Vagina (tissue), 2 donors: ENCODE data around the gene NDUFS2. TPM values are rescaled to one million over a fixed set of nuclear protein-coding genes. Genes with fewer than 3 reads are reported as not detected.
A peak's percentile ranks its signal among the peaks of the same experiment; 100 is the strongest.

ENCODE experiments used
- DNase-seq, 2 donors: peaks; one replicate each; pipeline ENCODE4 v3.0.0-alpha.2; 2017; ENCODE audit errors: extremely low spot score in 2 of 2
- H3K27ac ChIP-seq: fragments of 200-600 bp; sonication (generic); one replicate; pipeline ENCODE4 v1.5.1; 2019
- H3K27me3 ChIP-seq: fragments of 200-600 bp; sonication (generic); one replicate; pipeline ENCODE4 v1.5.1; 2019
- H3K36me3 ChIP-seq, 2 donors: fragments of 200-600 bp; sonication (generic); one replicate each; pipeline ENCODE4 v1.5.1; 2017 to 2019
- H3K4me1 ChIP-seq: fragments of 200-600 bp; sonication (generic); one replicate; pipeline ENCODE4 v1.5.1; 2019
- H3K4me3 ChIP-seq, 2 donors: fragments of 200-600 bp; sonication (generic); 1 replicate in 1 of 2; 2 replicates in 1 of 2; pipeline ENCODE4 v1.5.1; 2016 to 2019
- H3K9me3 ChIP-seq: fragments of 200-600 bp; sonication (generic); one replicate; pipeline ENCODE4 v1.5.1; 2019
- CTCF ChIP-seq, 3 experiments: fragments of 450-650 bp in 2 of 3; fragments of 200-600 bp in 1 of 3; sonication (generic) in 1 of 3; IDR thresholded peaks; one replicate each; pipeline ENCODE4 v1.5.1; 2017 to 2019; ENCODE audit warnings: antibody characterized with exemption in 3 of 3, mild to moderate bottlenecking in 2 of 3, moderate library complexity in 2 of 3
- POLR2A ChIP-seq, 2 donors: fragments of 450-650 bp; IDR thresholded peaks; one replicate each; pipeline ENCODE4 v1.6.1; 2017; ENCODE audit warnings: antibody characterized with exemption in 2 of 2, mild to moderate bottlenecking in 2 of 2, moderate library complexity in 2 of 2
- POLR2AphosphoS5 ChIP-seq, 2 donors: sonication (generic); formaldehyde crosslinking; IDR thresholded peaks; one replicate each; pipeline ENCODE4 v1.9.0; 2017; ENCODE audit warnings: antibody characterized with exemption in 2 of 2, mild to moderate bottlenecking in 2 of 2, low read depth in 1 of 2; ENCODE audit not compliant: insufficient read depth in 1 of 2
- intact Hi-C: fragments of 100-400 bp; cut with DNase I; formaldehyde crosslinking; loops from one replicate; pipeline ENCODE4 v1.15.1; 2023
- total RNA-seq: library from RNA; depleted of rRNA; stranded (reverse); fragments of >200 nt; gene quantifications from one replicate; pipeline ENCODE4 v1.2.3, GENCODE V29; 2016

NDUFS2 gene
- total RNA-seq, 1 donor from 2014 or later, result 104 TPM

DNA sequence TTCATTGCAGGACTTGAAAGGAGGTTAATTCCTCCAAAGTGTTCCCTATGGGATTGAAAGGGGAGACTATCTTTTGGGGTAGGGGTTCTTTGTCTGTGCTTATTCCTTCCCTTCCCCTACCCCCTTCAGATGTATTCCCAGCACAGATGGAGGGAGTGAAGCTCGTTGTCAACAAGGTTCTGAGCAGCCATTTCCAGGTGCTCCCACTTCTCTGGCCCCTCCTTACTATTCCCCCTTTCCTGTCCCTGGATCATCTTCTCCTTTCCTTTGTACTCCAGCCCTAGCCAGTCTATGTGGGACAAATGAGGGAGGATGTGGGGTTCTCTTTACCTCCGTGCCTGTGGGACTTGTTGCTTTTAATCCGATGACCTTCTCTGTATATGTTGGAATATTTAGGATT is 24.6 kb downstream of the NDUFS2 start:
- no peaks in the 10 kb centered on the region for H3K27me3 ChIP-seq
- H3K27ac ChIP-seq, result peak overlapping the region; percentile 80
- TF ChIP-seq CTCF (IDR thresholded peaks at IDR 0.05) (no peak), POLR2A (IDR thresholded peaks at IDR 0.05) (no peak), POLR2AphosphoS5 (IDR thresholded peaks at IDR 0.05; ENCODE audit: insufficient read depth in 1 of 2, low read depth in 1 of 2) (no peak)
- H3K9me3 ChIP-seq, result no peaks in the 10 kb centered on the region
- peaks cover 30% of the 10 kb centered on the region for H3K4me1 ChIP-seq
- H3K36me3 ChIP-seq, result peaks cover 0 to 15% of the 10 kb centered on the region in 2 donors
- intact Hi-C loops, result loop anchor here (5.0 kb wide), 1 partner anchor 156 kb away; no protein-coding TSS in a partner anchor
- H3K4me3 ChIP-seq, result peak overlapping the region; percentile 73 to 88
- no peak for DNase-seq

DNA sequence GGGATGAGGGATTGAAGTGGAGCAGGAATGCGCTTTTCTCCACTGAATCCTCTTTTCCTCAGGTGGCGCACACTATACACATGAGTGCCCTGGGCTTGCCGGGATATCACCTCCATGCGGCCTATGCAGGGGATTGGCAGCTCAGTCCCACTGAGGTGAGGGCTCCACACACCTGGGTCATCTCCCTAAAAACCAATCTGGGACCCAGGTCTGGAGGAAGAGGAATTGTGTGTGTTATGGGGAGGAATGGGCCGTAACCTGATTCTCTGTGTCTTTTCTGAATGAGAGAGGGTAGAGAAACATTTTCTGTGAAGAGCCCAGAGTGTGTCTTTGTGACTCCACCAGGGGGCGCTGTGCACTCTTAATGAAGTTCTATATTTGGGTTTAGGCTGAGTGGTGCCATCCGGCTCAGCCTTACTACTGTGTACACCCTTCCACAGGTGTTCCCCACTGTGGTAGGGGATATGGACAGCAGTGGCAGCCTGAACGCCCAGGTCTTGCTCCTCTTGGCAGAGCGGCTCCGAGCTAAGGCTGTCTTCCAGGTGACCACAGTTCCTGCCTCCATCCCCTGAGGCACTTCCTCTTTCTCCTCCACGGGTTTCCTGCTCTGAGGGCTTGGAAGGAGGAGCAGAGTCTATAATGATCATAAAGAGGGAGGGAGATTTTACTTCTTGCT is 25.2 kb downstream of the NDUFS2 start:
- peak overlapping the region; percentile 45 for H3K27ac ChIP-seq
- peak overlapping the region in 1 of 2 donors; percentile 88 for H3K4me3 ChIP-seq
- intact Hi-C loops, result loop anchor here (5.0 kb wide), 1 partner anchor 155 kb away; no protein-coding TSS in a partner anchor

GRCh38 chr1:161228032-161228431 is 25.9 kb downstream of the NDUFS2 start:
- Histone ChIP-seq H3K27ac (no peak overlapping the region), H3K4me3 (no peak overlapping the region)
- TF ChIP-seq POLR2A (IDR thresholded peaks at IDR 0.05) (no peak), POLR2AphosphoS5 (IDR thresholded peaks at IDR 0.05; ENCODE audit: insufficient read depth in 1 of 2, low read depth in 1 of 2) (no peak), CTCF (IDR thresholded peaks at IDR 0.05) (no peak)

More for the DNA sequence above, 25.2 kb downstream of the NDUFS2 start:
- DNase-seq, result no peak
- TF ChIP-seq POLR2A (IDR thresholded peaks at IDR 0.05), result no peak
- peak in 1 of 2 donors; percentile 66 for TF ChIP-seq POLR2AphosphoS5 (IDR thresholded peaks at IDR 0.05; ENCODE audit: insufficient read depth in 1 of 2, low read depth in 1 of 2)
- peak; percentile 80 to 93 (median 85) for TF ChIP-seq CTCF (IDR thresholded peaks at IDR 0.05)
- Histone ChIP-seq H3K4me1 (peaks cover 30% of the 10 kb centered on the region), H3K9me3 (no peaks in the 10 kb centered on the region), H3K27me3 (no peaks in the 10 kb centered on the region), H3K36me3 (peaks cover 0 to 15% of the 10 kb centered on the region in 2 donors)

DNA sequence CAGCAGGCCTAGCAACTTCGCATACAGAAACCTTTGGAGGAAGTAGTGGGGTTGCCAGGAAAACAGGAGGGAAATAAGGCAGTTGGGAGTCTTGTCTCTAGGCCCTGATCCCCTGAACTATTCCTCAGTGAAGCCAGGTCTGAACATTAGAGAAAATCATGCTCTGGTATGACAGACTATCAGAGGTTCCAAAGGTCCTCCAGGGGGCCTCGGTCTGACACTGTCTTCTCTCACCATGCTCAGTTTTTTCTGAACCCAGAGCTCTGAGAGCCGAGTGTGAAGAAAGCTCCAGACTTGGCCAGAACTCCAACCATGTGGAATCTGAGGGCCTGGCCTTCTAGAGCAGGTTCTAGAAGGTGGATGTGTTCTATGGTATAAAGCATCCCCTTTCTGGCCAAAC is 27.7 kb downstream of the NDUFS2 start:
- Histone ChIP-seq H3K4me3 (no peak overlapping the region), H3K4me1 (peaks cover 29% of the 10 kb centered on the region), H3K27me3 (no peaks in the 10 kb centered on the region), H3K27ac (no peak overlapping the region), H3K36me3 (peaks cover 0 to 15% of the 10 kb centered on the region in 2 donors), H3K9me3 (no peaks in the 10 kb centered on the region)
- TF ChIP-seq POLR2AphosphoS5 (IDR thresholded peaks at IDR 0.05; ENCODE audit: insufficient read depth in 1 of 2, low read depth in 1 of 2), result no peak
- TF ChIP-seq POLR2A (IDR thresholded peaks at IDR 0.05), result no peak
- no peak for TF ChIP-seq CTCF (IDR thresholded peaks at IDR 0.05)
- DNase-seq, result no peak
- intact Hi-C loops, result loop anchor here (2.0 to 5.0 kb wide), 2 partner anchors 55 to 152 kb away; no protein-coding TSS in a partner anchor

More at GRCh38 chr1:161228032-161228431, 25.9 kb downstream of the NDUFS2 start:
- no peak for DNase-seq
- peaks cover 30% of the 10 kb centered on the region for H3K4me1 ChIP-seq
- intact Hi-C loops, result loop anchor here (5.0 kb wide), 1 partner anchor 154 kb away; no protein-coding TSS in a partner anchor
- no peaks in the 10 kb centered on the region for H3K9me3 ChIP-seq
- no peaks in the 10 kb centered on the region for H3K27me3 ChIP-seq
- peaks cover 0 to 15% of the 10 kb centered on the region in 2 donors for H3K36me3 ChIP-seq

DNA sequence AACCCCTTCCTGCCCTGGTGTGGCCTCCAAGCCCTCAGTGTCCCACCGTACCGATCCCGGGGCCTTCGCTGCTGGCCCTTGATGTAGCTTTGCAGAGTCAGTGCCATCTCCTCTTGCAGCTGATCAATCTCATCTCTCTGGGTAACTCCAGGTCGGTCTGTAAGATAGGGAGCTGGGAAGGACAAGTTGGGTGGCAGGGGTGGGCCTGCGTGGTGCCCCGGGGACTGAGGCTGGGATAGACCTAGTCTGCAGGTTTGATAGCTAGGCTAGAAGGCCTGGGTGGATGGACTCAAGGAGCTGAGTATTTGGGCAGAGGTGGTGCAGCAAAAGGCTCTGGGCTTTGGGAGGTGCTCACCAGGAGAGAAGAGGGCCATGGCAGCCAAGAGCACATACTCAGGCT is 28.6 kb downstream of the NDUFS2 start:
- Histone ChIP-seq H3K4me3 (no peak overlapping the region), H3K9me3 (no peaks in the 10 kb centered on the region), H3K36me3 (peaks cover 0 to 15% of the 10 kb centered on the region in 2 donors), H3K27ac (no peak overlapping the region), H3K4me1 (peaks cover 22% of the 10 kb centered on the region), H3K27me3 (no peaks in the 10 kb centered on the region)
- intact Hi-C loops, result loop anchor here (2.0 kb wide), 1 partner anchor 54 kb away; no protein-coding TSS in a partner anchor
- DNase-seq, result no peak
- TF ChIP-seq CTCF (IDR thresholded peaks at IDR 0.05) (no peak), POLR2A (IDR thresholded peaks at IDR 0.05) (no peak), POLR2AphosphoS5 (IDR thresholded peaks at IDR 0.05; ENCODE audit: insufficient read depth in 1 of 2, low read depth in 1 of 2) (no peak)
